Measurements from ENCODE around the gene SIAH1.
"Not testable (repeated sequence)": the region's sequence is repeated elsewhere in the genome, so short reads cannot be mapped to it uniquely, and the experiment has no call there.

Gene SIAH1

DNA sequence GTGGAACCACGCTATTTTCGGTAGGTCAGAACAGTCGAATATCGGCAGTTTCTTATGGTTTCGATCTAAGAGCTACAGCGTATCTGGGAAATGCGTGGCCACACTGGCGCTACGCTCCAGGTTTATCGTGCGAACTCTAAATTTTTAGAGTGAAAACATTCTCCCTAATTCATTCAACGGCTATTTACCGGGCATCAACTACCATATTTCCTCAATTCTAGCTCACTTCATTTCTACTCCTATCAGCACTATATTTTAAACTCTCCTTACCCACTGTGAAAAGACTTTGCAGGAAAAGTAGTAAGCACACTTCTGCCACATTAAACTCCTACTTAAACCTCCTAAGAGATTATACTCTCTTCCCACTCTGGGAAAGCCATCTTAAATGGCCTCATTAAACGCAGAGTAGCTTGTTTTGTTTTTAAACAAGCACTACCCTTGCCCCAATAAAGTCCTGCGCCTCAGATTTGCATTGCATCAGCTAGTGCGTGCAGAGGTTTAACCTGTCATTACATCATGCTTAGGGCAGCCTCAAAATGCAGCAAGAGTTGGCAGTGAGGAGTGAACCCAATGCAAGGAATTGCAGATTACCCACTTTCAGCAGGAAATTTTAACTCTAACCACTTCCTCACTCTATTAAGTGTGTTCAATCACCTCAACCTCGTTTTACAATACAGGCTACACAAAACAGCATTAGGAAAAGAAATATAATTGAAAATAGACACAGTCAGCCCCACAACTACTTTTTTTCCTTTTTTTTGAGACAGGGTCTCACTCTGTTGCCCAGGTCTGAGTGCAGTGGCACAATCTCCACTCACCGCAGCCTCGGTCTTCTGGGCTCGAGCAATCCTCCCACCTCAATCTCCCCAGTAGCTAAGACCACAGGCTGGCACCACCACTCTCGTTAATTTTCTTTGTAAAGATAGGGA, 18.8 kb downstream of the SIAH1 start:
- no peak for TF ChIP-seq POLR2A (IDR thresholded peaks at IDR 0.05; ENCODE audit: low read length)
- no peak for TF ChIP-seq GATA1 (IDR thresholded peaks at IDR 0.05; ENCODE audit: low read depth, low read length)
- peak; percentile 85 to 92 for DNase-seq

GRCh38 chr16:48365601-48366164, 19.5 kb downstream of the SIAH1 start:
- DNase-seq: peak; percentile 90 to 94
- TF ChIP-seq GATA1 (IDR thresholded peaks at IDR 0.05; ENCODE audit: low read depth, low read length) (no peak), POLR2A (IDR thresholded peaks at IDR 0.05; ENCODE audit: low read length) (peak; percentile 50)

DNA sequence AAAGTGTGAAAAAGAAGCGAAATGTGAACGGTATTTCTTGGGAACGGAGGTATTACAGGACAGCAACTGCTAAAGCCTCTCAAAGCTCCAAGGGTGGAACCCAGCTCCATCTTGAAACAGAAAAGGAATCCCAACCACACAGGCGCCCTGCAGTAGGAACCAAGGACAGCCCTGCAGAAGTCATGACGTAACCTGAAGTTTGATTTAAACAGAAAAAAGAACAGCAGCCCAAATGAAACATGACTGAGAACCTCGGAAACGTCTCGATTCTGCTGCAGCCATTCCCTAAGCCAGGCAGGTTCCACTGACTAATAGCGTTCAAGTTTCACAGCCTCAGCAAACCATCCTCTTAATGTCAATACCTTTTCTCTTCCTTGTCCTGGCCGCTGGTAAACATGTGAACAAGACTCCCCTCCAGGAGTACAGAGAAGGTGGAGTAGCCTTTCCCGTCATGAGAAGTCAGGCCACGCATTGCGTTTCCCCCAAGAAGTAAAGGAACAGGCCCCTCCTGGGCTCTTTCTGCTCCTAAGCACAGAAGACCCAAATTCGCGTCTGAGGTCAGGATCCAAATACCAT, 20.1 kb downstream of the SIAH1 start:
- DNase-seq: peak in 1 of 2 experiments; percentile 42
- TF ChIP-seq POLR2A (IDR thresholded peaks at IDR 0.05; ENCODE audit: low read length): no peak
- no peak for TF ChIP-seq GATA1 (IDR thresholded peaks at IDR 0.05; ENCODE audit: low read depth, low read length)

DNA sequence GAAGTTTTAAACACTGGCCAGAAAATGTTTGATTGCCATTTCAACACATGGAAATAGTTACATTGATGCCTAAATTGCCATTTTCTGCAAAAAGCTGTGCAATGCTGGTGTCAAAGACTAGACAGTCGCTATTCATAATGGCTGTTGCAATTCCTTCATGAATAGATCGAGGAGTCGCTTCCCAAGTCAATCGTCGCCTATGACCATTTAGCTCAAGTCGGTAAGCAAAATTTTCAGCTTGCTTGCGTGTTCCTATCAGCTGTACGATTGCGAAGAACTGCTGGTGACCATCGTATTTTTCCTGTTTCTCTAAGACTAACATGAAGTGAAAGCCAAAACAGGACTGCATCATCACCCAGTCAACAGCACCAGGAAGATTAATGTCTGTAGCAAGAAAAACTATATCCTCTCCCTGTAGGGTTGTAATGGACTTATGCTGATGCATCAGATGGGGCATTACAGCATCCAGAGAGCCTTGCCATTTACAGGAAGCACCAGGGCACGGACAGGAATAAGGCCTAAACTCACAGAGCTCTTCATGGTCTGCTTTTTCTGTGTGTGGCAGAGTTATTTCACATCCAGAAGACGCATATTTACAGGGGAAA, 23.6 kb downstream of the SIAH1 start:
- DNase-seq: no peak
- no peak for TF ChIP-seq GATA1 (IDR thresholded peaks at IDR 0.05; ENCODE audit: low read depth, low read length)
- no peak for TF ChIP-seq POLR2A (IDR thresholded peaks at IDR 0.05; ENCODE audit: low read length)

DNA sequence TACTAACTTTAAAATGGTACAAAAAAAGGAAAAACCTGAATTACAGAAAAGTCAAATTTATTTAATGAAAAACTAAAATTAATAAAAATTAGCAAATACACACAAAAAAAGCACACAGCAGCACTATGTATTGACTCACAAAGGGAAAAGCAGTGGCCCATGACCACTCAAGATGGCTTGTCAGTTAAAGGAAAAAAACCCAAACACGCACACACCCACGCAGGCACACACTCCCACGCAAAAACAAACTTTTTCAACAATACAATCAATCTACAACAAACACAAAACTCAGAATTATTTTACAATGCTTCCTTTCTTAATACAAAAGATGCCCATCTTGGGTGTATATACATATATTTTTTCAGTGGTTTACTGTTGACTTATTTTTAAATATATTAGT, 24.2 kb downstream of the SIAH1 start:
- TF ChIP-seq POLR2A (IDR thresholded peaks at IDR 0.05; ENCODE audit: low read length) (no peak), GATA1 (IDR thresholded peaks at IDR 0.05; ENCODE audit: low read depth, low read length) (no peak)
- DNase-seq: no peak

DNA sequence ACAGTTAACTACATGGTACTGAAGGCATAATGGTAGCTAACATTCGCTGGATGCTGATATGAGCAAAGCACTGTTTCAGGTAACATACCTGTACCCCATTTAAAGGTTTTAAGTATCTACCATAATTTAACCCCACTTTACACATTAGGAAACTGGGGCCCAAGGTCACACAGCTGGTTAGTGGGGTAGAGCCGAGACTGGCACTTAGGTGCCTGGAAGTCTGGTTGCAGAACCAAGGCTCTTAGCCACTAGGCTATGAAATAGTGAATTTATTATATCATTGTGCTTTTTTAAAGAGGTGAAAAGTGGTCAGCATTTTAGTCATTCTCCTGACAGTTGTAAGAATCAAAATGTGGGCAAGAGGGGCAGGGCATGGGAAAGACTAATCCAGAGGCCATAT, 25.2 kb downstream of the SIAH1 start:
- TF ChIP-seq GATA1 (IDR thresholded peaks at IDR 0.05; ENCODE audit: low read depth, low read length) (no peak), POLR2A (IDR thresholded peaks at IDR 0.05; ENCODE audit: low read length) (no peak)
- no peak for DNase-seq

GRCh38 chr16:48358419-48358818, 26.8 kb downstream of the SIAH1 start:
- no peak for DNase-seq
- TF ChIP-seq POLR2A (IDR thresholded peaks at IDR 0.05; ENCODE audit: low read length) (no peak), GATA1 (IDR thresholded peaks at IDR 0.05; ENCODE audit: low read depth, low read length) (no peak)

- DNase-seq: no peak
- TF ChIP-seq GATA1 (IDR thresholded peaks at IDR 0.05; ENCODE audit: low read depth, low read length) (no peak), POLR2A (IDR thresholded peaks at IDR 0.05; ENCODE audit: low read length) (no peak)
Observed at GRCh38 chr16:48356633-48357376, 28.4 kb downstream of the SIAH1 start.

DNA sequence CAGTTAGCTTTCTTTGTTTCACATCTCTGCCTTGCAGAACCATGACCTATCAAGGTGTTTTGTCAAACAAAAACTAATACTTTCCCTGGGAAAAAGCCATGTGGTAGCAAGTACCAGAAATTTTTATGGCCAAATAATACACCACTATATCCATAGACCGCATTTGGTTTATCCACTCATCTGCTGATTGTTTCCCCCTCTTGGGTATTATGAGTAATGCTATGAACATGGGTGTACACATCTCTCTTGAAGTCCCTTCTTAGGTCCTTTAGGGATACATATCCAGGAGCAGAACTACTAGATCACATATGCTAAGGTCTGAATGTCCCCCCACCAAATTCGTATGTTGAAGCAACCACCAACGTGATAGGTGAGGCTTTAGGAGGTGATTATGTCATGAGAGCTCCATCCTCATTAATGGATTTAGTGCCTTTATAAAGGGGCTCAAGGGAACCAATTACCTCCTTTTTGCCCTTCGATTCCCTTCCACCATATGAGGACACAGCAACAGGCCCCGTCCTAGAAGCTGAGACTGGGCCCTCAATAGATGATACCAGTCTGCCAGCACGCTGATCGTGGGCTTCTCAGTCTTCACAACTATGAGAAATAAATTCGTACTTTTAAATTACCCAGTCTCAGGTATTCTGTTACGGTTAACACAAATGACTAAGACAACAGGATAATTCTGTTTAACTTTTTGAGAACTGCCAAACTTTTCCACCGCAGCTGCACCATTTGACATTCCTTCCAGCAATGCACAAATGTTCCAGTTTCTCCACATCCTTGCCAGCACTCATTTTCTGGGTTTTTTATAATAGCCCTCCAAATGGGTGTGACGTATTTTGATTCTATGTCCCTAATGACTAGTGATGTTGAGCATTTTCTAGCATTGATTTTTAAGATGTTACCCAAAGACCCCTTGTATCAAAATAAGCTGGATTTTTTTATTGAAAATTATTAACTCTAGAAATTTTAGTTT, 30.0 kb downstream of the SIAH1 start:
- DNase-seq: no peak
- TF ChIP-seq POLR2A (IDR thresholded peaks at IDR 0.05; ENCODE audit: low read length): no peak
- TF ChIP-seq GATA1 (IDR thresholded peaks at IDR 0.05; ENCODE audit: low read depth, low read length): no peak

GRCh38 chr16:48354385-48354784, 30.8 kb downstream of the SIAH1 start:
- not testable (repeated sequence) for DNase-seq

DNA sequence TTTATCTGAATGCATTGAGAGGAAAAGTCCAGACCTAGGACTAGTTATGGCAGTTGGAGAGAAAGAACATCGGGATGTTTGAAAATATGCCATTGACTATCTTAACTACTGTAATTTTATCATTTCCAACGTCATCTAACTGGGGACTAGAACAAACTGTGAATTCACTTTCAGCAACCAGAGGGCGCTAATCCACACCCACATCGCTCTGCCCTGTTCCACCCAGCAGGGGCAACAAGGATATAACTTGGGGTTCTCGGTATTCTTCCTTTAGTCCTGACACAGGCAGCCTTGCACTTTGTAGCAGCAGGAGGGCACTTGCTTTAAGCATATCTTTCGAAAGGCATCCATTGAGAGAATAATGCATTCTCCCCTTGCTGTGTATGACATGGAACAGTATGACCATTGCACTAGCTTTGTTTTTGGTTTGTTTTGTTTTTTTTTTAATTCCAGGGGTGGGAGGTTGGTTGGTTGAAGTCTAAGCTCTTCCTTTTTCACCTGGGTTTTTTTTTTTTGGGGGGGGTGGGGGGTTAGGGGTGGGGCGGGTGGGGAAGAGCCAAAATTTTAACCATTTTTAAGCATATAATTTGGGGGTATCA, 31.5 kb downstream of the SIAH1 start:
- peak; percentile 85 to 90 for DNase-seq
- TF ChIP-seq GATA1 (IDR thresholded peaks at IDR 0.05; ENCODE audit: low read depth, low read length) (no peak), POLR2A (IDR thresholded peaks at IDR 0.05; ENCODE audit: low read length) (no peak)

DNA sequence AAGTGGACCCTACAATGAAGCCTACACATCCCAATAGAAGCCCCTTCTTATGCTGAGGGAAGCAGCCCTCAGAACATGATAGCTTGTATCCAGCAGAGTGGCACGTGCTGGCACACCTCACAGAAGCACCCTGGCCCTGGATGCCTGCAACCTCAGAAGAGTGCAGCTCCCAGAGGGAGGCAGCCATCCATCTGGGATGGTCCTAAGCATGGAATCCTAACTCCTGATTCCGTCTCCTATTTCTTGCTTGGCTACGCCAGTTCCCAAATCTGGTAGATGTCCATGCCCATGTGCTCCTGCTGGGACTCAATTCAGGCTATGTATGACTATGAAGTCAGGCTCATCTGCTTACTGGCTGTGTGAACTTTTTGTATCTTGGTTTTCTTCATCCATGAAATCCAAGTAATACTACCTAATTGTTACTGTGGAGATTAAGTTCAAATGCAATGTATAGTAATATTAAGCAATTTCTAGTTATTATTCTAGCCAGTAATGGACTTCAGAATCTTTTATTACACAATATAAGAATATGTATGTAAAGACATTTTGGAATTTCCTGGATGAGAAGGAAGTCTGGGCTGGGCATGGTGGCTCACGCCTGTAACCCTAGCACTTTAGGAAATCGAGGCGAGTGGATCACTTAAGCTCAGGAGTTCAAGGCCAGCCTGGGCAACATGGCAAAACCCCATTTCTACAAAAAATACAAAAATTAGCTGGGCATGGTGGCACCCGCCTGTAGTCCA, 32.4 kb downstream of the SIAH1 start:
- DNase-seq: no peak
- TF ChIP-seq GATA1 (IDR thresholded peaks at IDR 0.05; ENCODE audit: low read depth, low read length) (no peak), POLR2A (IDR thresholded peaks at IDR 0.05; ENCODE audit: low read length) (no peak)

Data from erythroblast (primary cell).